Measurements from ENCODE around the gene PLA2G4A. TPM values are rescaled to one million over a fixed set of nuclear protein-coding genes. Genes with fewer than 3 reads are reported as not detected.

The PLA2G4A gene
- total and polyA plus RNA-seq, 2 donors (not counting 3 experiments of a cell fraction or from before 2014, with no cell fraction given) = 8.2 to 13.3 TPM

DNA sequence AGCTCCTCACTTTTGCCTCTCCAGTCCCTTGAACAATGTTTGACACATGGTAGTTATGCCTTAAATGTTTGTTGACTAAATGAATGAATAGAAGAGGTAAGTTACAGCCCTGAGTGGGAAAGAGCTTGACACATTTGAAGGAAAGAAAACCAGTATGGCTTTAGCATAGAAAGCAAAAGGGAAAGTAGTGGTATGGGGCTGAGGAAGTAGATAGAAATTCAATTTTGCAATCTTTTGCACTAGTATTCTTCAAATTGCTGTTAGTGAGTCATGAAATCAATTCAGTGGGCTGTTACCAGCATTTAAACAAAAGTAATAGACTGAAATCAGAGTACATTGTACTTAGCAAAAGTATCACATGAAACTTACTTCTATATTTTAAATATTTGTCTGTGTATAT is 21.1 kb downstream of the PLA2G4A start:
- ChIA-PET POLR2A (no interaction called here), CTCF (interaction anchor here (0.8 kb wide), 1 partner anchor 9 kb away, joined by 5 read pairs; no protein-coding TSS in a partner anchor)
- dilution Hi-C loops (cut with MboI; ENCODE audit: extremely low pct_ligation_motif_present, low sequenced_read_pairs) = no loop called here
- Histone ChIP-seq H3K4me1 (ENCODE audit: control insufficient read depth, extremely low read depth, insufficient read depth, low read length) (peaks cover 13% of the 10 kb centered on the region), H3K9me1 (replicated peaks; ENCODE audit: control insufficient read depth, extremely low read depth, insufficient read depth, low read length) (no peaks in the 10 kb centered on the region), H3K27ac (ENCODE audit: insufficient read depth, low read depth, low read length) (no peak overlapping the region), H3K9ac (replicated peaks; ENCODE audit: extremely low read depth, insufficient read depth, low read length) (no peak overlapping the region), H3K4me3 (replicated peaks in 1 of 3; ENCODE audit: insufficient read depth in 1 of 3, low read depth in 1 of 3, low read length in 3 of 3) (no peak overlapping the region), H3K4me2 (ENCODE audit: insufficient read depth, low read length) (no peak overlapping the region), H3K27me3 (ENCODE audit: control insufficient read depth in 2 of 2, insufficient read depth in 2 of 2, low read length in 2 of 2) (no peaks in the 10 kb centered on the region), H3K36me3 (ENCODE audit: control insufficient read depth in 2 of 2, extremely low read depth in 1 of 2, insufficient read depth in 2 of 2, low read length in 2 of 2) (no peaks in the 10 kb centered on the region), H4K20me1 (replicated peaks; ENCODE audit: control insufficient read depth, extremely low read depth, insufficient read depth, low read length) (no peaks in the 10 kb centered on the region), H3K79me2 (ENCODE audit: control insufficient read depth, insufficient read depth, low read length) (no peaks in the 10 kb centered on the region), H2AFZ (ENCODE audit: low read depth, low read length) (no peak overlapping the region), H3K9me3 (replicated peaks; ENCODE audit: control insufficient read depth, insufficient read depth, low read length) (no peaks in the 10 kb centered on the region)
- BruUV-seq (replicated peaks) = no TSS peak
- DNase-seq (ENCODE audit: low read depth, low spot score) (no peak), FAIRE-seq (no peak)
- TF ChIP-seq GATA2 (IDR thresholded peaks at IDR 0.05; ENCODE audit: insufficient read depth, insufficient read length, low read depth, low read length) = no peak
- no peak for TF ChIP-seq FOS (IDR thresholded peaks at IDR 0.05; ENCODE audit: borderline replicate concordance, insufficient read depth, low read length)
- TF ChIP-seq EZH2 (IDR thresholded peaks at IDR 0.05; ENCODE audit: borderline replicate concordance, low read depth, low read length, severe bottlenecking) = no peak
- no peak for TF ChIP-seq POLR2A (IDR thresholded peaks at IDR 0.05; ENCODE audit: low read depth, low read length)
- TF ChIP-seq MYC (IDR thresholded peaks at IDR 0.05; ENCODE audit: low read depth, low read length) = no peak
- TF ChIP-seq, protein P1, sequence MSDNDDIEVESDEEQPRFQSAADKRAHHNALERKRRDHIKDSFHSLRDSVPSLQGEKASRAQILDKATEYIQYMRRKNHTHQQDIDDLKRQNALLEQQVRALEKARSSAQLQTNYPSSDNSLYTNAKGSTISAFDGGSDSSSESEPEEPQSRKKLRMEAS (IDR thresholded peaks at IDR 0.05; ENCODE audit: insufficient read depth, insufficient read length) = no peak
- TF ChIP-seq POLR2AphosphoS5 (IDR thresholded peaks at IDR 0.05; ENCODE audit: insufficient read depth, low read depth, low read length) = no peak
- TF ChIP-seq JUN (IDR thresholded peaks at IDR 0.05; ENCODE audit: borderline replicate concordance, insufficient read depth, insufficient read length, low read depth) = no peak
- TF ChIP-seq, protein P2, sequence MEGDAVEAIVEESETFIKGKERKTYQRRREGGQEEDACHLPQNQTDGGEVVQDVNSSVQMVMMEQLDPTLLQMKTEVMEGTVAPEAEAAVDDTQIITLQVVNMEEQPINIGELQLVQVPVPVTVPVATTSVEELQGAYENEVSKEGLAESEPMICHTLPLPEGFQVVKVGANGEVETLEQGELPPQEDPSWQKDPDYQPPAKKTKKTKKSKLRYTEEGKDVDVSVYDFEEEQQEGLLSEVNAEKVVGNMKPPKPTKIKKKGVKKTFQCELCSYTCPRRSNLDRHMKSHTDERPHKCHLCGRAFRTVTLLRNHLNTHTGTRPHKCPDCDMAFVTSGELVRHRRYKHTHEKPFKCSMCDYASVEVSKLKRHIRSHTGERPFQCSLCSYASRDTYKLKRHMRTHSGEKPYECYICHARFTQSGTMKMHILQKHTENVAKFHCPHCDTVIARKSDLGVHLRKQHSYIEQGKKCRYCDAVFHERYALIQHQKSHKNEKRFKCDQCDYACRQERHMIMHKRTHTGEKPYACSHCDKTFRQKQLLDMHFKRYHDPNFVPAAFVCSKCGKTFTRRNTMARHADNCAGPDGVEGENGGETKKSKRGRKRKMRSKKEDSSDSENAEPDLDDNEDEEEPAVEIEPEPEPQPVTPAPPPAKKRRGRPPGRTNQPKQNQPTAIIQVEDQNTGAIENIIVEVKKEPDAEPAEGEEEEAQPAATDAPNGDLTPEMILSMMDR (IDR thresholded peaks at IDR 0.05; ENCODE audit: extremely low read depth in 1 of 2, insufficient read depth in 1 of 2, low read depth in 1 of 2, low read length in 2 of 2) = no peak
- intact Hi-C loops (cut with micrococcal nuclease) = no loop called here
